ENCODE measurements around the gene SLC44A4.

DNA sequence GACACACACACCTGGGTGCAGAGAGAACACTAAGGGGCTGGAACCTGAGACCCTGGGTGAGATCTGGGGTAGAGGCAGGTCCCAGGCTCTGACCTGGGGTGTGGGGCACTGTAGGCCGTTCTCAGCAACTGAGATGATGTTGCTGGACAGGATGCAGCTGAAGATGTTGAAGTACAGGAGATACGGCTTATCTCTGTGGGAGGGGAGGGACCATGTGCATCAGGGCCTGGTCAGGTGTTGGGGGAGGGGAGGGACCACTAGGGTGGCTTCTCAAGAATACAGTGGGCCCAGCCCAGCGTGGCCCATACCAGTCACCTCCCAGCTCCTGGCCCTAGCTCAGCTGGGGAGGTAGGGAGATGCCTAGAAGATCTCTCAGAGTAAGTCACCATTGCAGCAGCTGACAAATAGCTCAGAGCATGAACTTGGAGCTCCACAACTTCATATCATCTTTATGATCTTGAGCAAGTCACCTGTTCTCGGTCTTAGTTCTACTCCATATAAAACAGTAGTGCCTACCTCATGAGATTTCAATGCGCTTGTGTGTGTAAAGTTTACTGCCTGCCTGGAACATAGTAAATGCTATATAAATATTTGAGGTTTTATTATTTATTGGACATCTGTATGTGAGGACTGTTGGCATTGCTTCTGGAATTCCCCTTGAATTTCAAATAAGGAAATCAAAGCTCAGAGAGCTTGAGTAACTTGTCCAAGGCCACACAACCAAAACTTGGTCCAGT, 3.8 kb downstream of the SLC44A4 start:
- TF ChIP-seq, protein P1, sequence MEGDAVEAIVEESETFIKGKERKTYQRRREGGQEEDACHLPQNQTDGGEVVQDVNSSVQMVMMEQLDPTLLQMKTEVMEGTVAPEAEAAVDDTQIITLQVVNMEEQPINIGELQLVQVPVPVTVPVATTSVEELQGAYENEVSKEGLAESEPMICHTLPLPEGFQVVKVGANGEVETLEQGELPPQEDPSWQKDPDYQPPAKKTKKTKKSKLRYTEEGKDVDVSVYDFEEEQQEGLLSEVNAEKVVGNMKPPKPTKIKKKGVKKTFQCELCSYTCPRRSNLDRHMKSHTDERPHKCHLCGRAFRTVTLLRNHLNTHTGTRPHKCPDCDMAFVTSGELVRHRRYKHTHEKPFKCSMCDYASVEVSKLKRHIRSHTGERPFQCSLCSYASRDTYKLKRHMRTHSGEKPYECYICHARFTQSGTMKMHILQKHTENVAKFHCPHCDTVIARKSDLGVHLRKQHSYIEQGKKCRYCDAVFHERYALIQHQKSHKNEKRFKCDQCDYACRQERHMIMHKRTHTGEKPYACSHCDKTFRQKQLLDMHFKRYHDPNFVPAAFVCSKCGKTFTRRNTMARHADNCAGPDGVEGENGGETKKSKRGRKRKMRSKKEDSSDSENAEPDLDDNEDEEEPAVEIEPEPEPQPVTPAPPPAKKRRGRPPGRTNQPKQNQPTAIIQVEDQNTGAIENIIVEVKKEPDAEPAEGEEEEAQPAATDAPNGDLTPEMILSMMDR (IDR thresholded peaks at IDR 0.05; ENCODE audit: low read depth, low read length, poor library complexity, severe bottlenecking) = no peak
- no peak for TF ChIP-seq EZH2phosphoT487 (IDR thresholded peaks at IDR 0.05; ENCODE audit: borderline replicate concordance, low read length)
